ENCODE results near the gene PRAMEF6.
"Not testable (repeated sequence)": the region's sequence is repeated elsewhere in the genome, so short reads cannot be mapped to it uniquely, and the experiment has no call there.

The PRAMEF6 gene

GRCh38 chr1:12947480-12947879 lies at the start of gene PRAMEF6:
PRAMEF6 (minus strand) TSS chr1:12947580; CDS start chr1:12942518, 5,062 bp downstream.
- not testable (repeated sequence) for DNase-seq

- not testable (repeated sequence) for DNase-seq
Observed at GRCh38 chr1:12924368-12924767, 23.0 kb downstream of the PRAMEF6 start.

- DNase-seq = not testable (repeated sequence)
Observed at GRCh38 chr1:12921749-12922148, 25.6 kb downstream of the PRAMEF6 start.

- DNase-seq = not testable (repeated sequence)
Observed at GRCh38 chr1:12916310-12916709, 31.1 kb downstream of the PRAMEF6 start, which contains the start of gene PRAMEF7. PRAMEF7 (plus strand) TSS chr1:12916610; CDS start chr1:12917693, 1,083 bp downstream.

GRCh38 chr1:12903793-12904572 lies 43.4 kb downstream of the PRAMEF6 start:
- not testable (repeated sequence) for DNase-seq

- not testable (repeated sequence) for DNase-seq
Observed at GRCh38 chr1:12899186-12899585, 48.2 kb downstream of the PRAMEF6 start.

GRCh38 chr1:12898170-12898569 lies 49.2 kb downstream of the PRAMEF6 start, which contains the start of gene PRAMEF10:
PRAMEF10 (minus strand) TSS chr1:12898270; CDS start chr1:12895847, 2,423 bp downstream.
- not testable (repeated sequence) for DNase-seq

Measured in KG1 (cell line).